IMR-90 (cell line): ENCODE data around the gene TMEM139. TPM values are rescaled to one million over a fixed set of nuclear protein-coding genes. Genes with fewer than 3 reads are reported as not detected.

Experiments used
- ATAC-seq: fragments of 200-7000 bp; cut with Tn5 transposase; 2 replicates; pipeline ENCODE4 v1.9.1; 2020; ENCODE audit warnings: low read depth, mild to moderate bottlenecking, moderate library complexity
- BruUV-seq: library from RNA; stranded (reverse); fragments of 400-500 nt; replicated peaks from 2 replicates; lab custom pipeline; 2021; lab: Mats Ljungman, UMichigan
- CTCF ChIA-PET: fragments of 300-600 bp; formaldehyde crosslinking; extraction: SDS; loops from one replicate; lab custom pipeline; 2021; ENCODE audit warnings: antibody characterized with exemption; lab: Yijun Ruan, JAX
- POLR2A ChIA-PET: fragments of 300-600 bp; sonication (Branson Sonifier 250); formaldehyde crosslinking; loops from one replicate; lab custom pipeline; 2022; ENCODE audit warnings: antibody characterized with exemption; ENCODE audit not compliant: unreplicated experiment; lab: Charles Lee
- DNase-seq: peaks from one replicate; pipeline ENCODE4 v3.0.0; 2013
- H2AFZ ChIP-seq: replicated peaks from 2 replicates; pipeline ENCODE3; 2013; ENCODE audit warnings: low read length, mild to moderate bottlenecking; ENCODE audit not compliant: poor library complexity
- H2AK5ac ChIP-seq: 2 replicates; pipeline ENCODE4 v1.6.1; 2013; ENCODE audit warnings: low read depth, low read length, inconsistent platforms
- H2AK9ac ChIP-seq: replicated peaks from 2 replicates; pipeline ENCODE3; 2013; ENCODE audit warnings: mild to moderate bottlenecking, low read depth, low read length, moderate library complexity; ENCODE audit not compliant: poor library complexity
- H2BK120ac ChIP-seq: 2 replicates; pipeline ENCODE4 v1.6.1; 2013; ENCODE audit warnings: low read depth, low read length, inconsistent platforms
- H2BK15ac ChIP-seq: 3 replicates; pipeline ENCODE4 v1.6.1; 2013; ENCODE audit warnings: low read depth, low read length, inconsistent platforms
- H2BK20ac ChIP-seq: 2 replicates; pipeline ENCODE4 v1.6.1; 2013; ENCODE audit warnings: low read depth, mild to moderate bottlenecking, inconsistent platforms, low read length, moderate library complexity
- H2BK5ac ChIP-seq: 2 replicates; pipeline ENCODE4 v1.6.1; 2013; ENCODE audit warnings: mild to moderate bottlenecking, low read depth, low read length, inconsistent platforms; ENCODE audit not compliant: poor library complexity, severe bottlenecking
- H3K14ac ChIP-seq: replicated peaks from 2 replicates; pipeline ENCODE4 v1.6.1; 2013; ENCODE audit warnings: low read depth, low read length, inconsistent platforms
- H3K18ac ChIP-seq: 2 replicates; pipeline ENCODE4 v1.6.1; 2013; ENCODE audit warnings: low read depth, low read length, control low read depth
- H3K23ac ChIP-seq: 2 replicates; pipeline ENCODE4 v1.6.1; 2013; ENCODE audit warnings: low read depth, low read length, inconsistent platforms
- H3K27ac ChIP-seq: 2 replicates; pipeline ENCODE4 v1.5.1; 2013; ENCODE audit warnings: mild to moderate bottlenecking, control low read depth, low read length; ENCODE audit not compliant: insufficient read depth
- H3K27me3 ChIP-seq: 2 replicates; pipeline ENCODE4 v1.6.1; 2013; ENCODE audit warnings: low read length; ENCODE audit not compliant: control insufficient read depth, insufficient read depth
- H3K36me3 ChIP-seq: 2 replicates; pipeline ENCODE4 v1.6.1; 2013; ENCODE audit warnings: low read length, mixed read lengths; ENCODE audit not compliant: control insufficient read depth, insufficient read depth
- H3K4ac ChIP-seq: 2 replicates; pipeline ENCODE4 v1.6.1; 2013; ENCODE audit warnings: low read depth, low read length, inconsistent platforms
- H3K4me1 ChIP-seq: 2 replicates; pipeline ENCODE4 v1.6.1; 2013; ENCODE audit warnings: low read length, mixed read lengths; ENCODE audit not compliant: control insufficient read depth, insufficient read depth
- H3K4me2 ChIP-seq: 2 replicates; pipeline ENCODE4 v1.6.1; 2013; ENCODE audit warnings: low read depth, mild to moderate bottlenecking, control low read depth, low read length, moderate library complexity
- H3K4me3 ChIP-seq: 2 replicates; pipeline ENCODE4 v1.5.1; 2013; ENCODE audit warnings: low read depth, mild to moderate bottlenecking, control low read depth, low read length, moderate library complexity; ENCODE audit not compliant: insufficient read depth
- H3K56ac ChIP-seq: 2 replicates; pipeline ENCODE4 v1.6.1; 2013; ENCODE audit warnings: low read length, inconsistent platforms; ENCODE audit not compliant: insufficient read depth; ENCODE audit errors: extremely low read depth
- H3K79me1 ChIP-seq, 2 experiments: 2 replicates each; pipeline ENCODE4 v1.6.1; 2013; ENCODE audit warnings: low read length in 2 of 2, inconsistent platforms in 1 of 2, low read depth in 1 of 2
- H3K9ac ChIP-seq: 2 replicates; pipeline ENCODE4 v1.6.1; 2013; ENCODE audit warnings: low read depth, low read length, control low read depth
- H3K9me1 ChIP-seq: 2 replicates; pipeline ENCODE4 v1.6.1; 2013; ENCODE audit warnings: low read length, inconsistent platforms; ENCODE audit not compliant: insufficient read depth
- H3K9me3 ChIP-seq: 2 replicates; pipeline ENCODE4 v1.6.1; 2013; ENCODE audit warnings: low read length; ENCODE audit not compliant: control insufficient read depth, insufficient read depth
- H4K20me1 ChIP-seq: 2 replicates; pipeline ENCODE4 v1.6.1; 2013; ENCODE audit warnings: low read length, inconsistent platforms; ENCODE audit not compliant: insufficient read depth
- H4K5ac ChIP-seq: 2 replicates; pipeline ENCODE4 v1.6.1; 2013; ENCODE audit warnings: mild to moderate bottlenecking, low read depth, low read length, control low read depth
- H4K8ac ChIP-seq, 2 experiments: 2 replicates each; pipeline ENCODE4 v1.6.1; 2013; ENCODE audit warnings: low read depth in 2 of 2, low read length in 2 of 2, control low read depth in 1 of 2, inconsistent platforms in 1 of 2
- H4K91ac ChIP-seq: 2 replicates; pipeline ENCODE4 v1.6.1; 2013; ENCODE audit warnings: low read depth, low read length, inconsistent platforms; ENCODE audit not compliant: insufficient read depth
- BHLHE40 ChIP-seq: fragments of 150-350 bp; IDR thresholded peaks from 2 replicates; pipeline ENCODE4 v1.6.1; 2016; ENCODE audit warnings: mild to moderate bottlenecking, low read depth, low read length
- CHD1 ChIP-seq: IDR thresholded peaks from 2 replicates; pipeline ENCODE4 v1.6.1; 2012; ENCODE audit warnings: low read depth, low read length, improper control_type of control experiment
- WGBS, 2 experiments: methylation state at CpG; one replicate each; pipeline versions ENCODE4 v1.1.5 to v1.1.7; 2013; ENCODE audit warnings: missing lambda C conversion rate in 2 of 2; ENCODE audit not compliant: insufficient read length in 1 of 2; ENCODE audit errors: extremely low coverage in 2 of 2; 5-methylcytosine and 5-hydroxymethylcytosine counted together
- dilution Hi-C: fragments of 300-500 bp; cut with HindIII; formaldehyde crosslinking; loops from one replicate; pipeline ENCODE4 v1.14.3; 2018; ENCODE audit warnings: low sequenced_read_pairs; ENCODE audit not compliant: unreplicated experiment
- in situ Hi-C: fragments of 300-500 bp; cut with MboI; formaldehyde crosslinking; loops from 3 replicates; pipeline ENCODE4 v1.14.3; 2019; ENCODE audit warnings: low sequenced_read_pairs, inconsistent platforms, mixed read lengths
- intact Hi-C: fragments of 100-400 bp; cut with micrococcal nuclease; formaldehyde crosslinking; loops from 2 replicates; pipeline ENCODE4 v1.10.0; 2022
- polyA plus RNA-seq, 3 experiments: library from polyadenylated mRNA; depleted of rRNA; stranded (reverse); fragments of >200 nt; gene quantifications; 2 replicates each; pipeline ENCODE4 v1.2.3, GENCODE V29; 2012; ENCODE audit warnings: low replicate concordance in 1 of 3
- total RNA-seq: library from RNA; depleted of rRNA; stranded (reverse); fragments of >200 nt; gene quantifications from 2 replicates; pipeline ENCODE4 v1.2.3, GENCODE V29; 2012

Gene TMEM139
- total and polyA plus RNA-seq, 2 of the 4 experiments (the other 2 are of a cell fraction), result 0.07 TPM; not detected in 1

GRCh38 chr7:143308632-143309031 lies 23.9 kb downstream of the TMEM139 start:
- Histone ChIP-seq H3K9ac (no peak overlapping the region), H3K27me3 (no peaks in the 10 kb centered on the region), H2AK9ac (no peak overlapping the region), H2BK20ac (no peak overlapping the region), H3K4me2 (no peak overlapping the region), H3K4ac (no peak overlapping the region), H3K56ac (no peak overlapping the region), H4K91ac (no peak overlapping the region), H3K9me3 (no peaks in the 10 kb centered on the region), H2BK120ac (no peak overlapping the region), H2AFZ (no peak overlapping the region), H2BK15ac (no peak overlapping the region), H4K20me1 (no peaks in the 10 kb centered on the region), H3K27ac (no peak overlapping the region), H3K4me1 (no peaks in the 10 kb centered on the region), H3K9me1 (no peaks in the 10 kb centered on the region), H3K14ac (no peak overlapping the region), H3K79me1 (peaks cover 7 to 11% of the 10 kb centered on the region in 2 experiments; a peak in 3 of 4 replicates), H2AK5ac (no peak overlapping the region), H3K36me3 (peaks cover 27% of the 10 kb centered on the region), H4K5ac (no peak overlapping the region), H2BK5ac (no peak overlapping the region), H3K23ac (no peak overlapping the region), H3K18ac (no peak overlapping the region), H3K4me3 (no peak overlapping the region), H4K8ac (no peak overlapping the region)
- no TSS peak for BruUV-seq
- WGBS, 2 experiments, result no CpG with 5 or more reads among the region's 2 CpGs
- ChIA-PET CTCF (interaction anchor here (2.0 kb wide), 1 partner anchor 68 kb away, joined by 4 read pairs; no protein-coding TSS in a partner anchor), POLR2A (no interaction called here)
- in situ Hi-C loops, result no loop called here
- DNase-seq, result no peak
- dilution Hi-C loops, result no loop called here
- intact Hi-C loops, result no loop called here
- TF ChIP-seq BHLHE40 (no peak), CHD1 (no peak)
- ATAC-seq, result no peak
